Measurements from ENCODE around the gene ZNF524.

- TF ChIP-seq, protein P1, sequence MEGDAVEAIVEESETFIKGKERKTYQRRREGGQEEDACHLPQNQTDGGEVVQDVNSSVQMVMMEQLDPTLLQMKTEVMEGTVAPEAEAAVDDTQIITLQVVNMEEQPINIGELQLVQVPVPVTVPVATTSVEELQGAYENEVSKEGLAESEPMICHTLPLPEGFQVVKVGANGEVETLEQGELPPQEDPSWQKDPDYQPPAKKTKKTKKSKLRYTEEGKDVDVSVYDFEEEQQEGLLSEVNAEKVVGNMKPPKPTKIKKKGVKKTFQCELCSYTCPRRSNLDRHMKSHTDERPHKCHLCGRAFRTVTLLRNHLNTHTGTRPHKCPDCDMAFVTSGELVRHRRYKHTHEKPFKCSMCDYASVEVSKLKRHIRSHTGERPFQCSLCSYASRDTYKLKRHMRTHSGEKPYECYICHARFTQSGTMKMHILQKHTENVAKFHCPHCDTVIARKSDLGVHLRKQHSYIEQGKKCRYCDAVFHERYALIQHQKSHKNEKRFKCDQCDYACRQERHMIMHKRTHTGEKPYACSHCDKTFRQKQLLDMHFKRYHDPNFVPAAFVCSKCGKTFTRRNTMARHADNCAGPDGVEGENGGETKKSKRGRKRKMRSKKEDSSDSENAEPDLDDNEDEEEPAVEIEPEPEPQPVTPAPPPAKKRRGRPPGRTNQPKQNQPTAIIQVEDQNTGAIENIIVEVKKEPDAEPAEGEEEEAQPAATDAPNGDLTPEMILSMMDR (IDR thresholded peaks at IDR 0.05) = no peak
- TF ChIP-seq EP300 (IDR thresholded peaks at IDR 0.05) (no peak), POLR2A (IDR thresholded peaks at IDR 0.05) (no peak)
These were observed 21.0 kb upstream of the ZNF524 start for GRCh38 chr19:55578761-55579747.

Data from tibial nerve (tissue), 4 donors.